Lung (tissue), 12 donors: ENCODE measurements around the gene IMMP1L. TPM values are rescaled to one million over a fixed set of nuclear protein-coding genes. Genes with fewer than 3 reads are reported as not detected.

ENCODE experiments used
- ATAC-seq: fragments of 200-7000 bp; cut with Tn5 transposase; one replicate; pipeline ENCODE4 v1.9.1; 2020; ENCODE audit warnings: moderate number of reproducible peaks; ENCODE audit not compliant: insufficient read depth, low FRiP score
- DNase-seq, 3 donors: peaks; one replicate each; pipeline ENCODE4 v3.0.0-alpha.2; 2013 to 2017
- H3K27ac ChIP-seq, 2 donors: one replicate each; pipeline ENCODE4 v1.5.1; 2013; ENCODE audit warnings: mild to moderate bottlenecking in 2 of 2, moderate library complexity in 2 of 2, control low read depth in 1 of 2, inconsistent platforms in 1 of 2, low read depth in 1 of 2, low read length in 1 of 2
- H3K27me3 ChIP-seq, 3 donors: one replicate each; pipeline ENCODE4 v1.5.1; 2013; ENCODE audit warnings: low read length in 2 of 3; ENCODE audit not compliant: control insufficient read depth in 3 of 3, insufficient read depth in 3 of 3
- H3K36me3 ChIP-seq, 4 donors: one replicate each; pipeline ENCODE4 v1.5.1; 2013; ENCODE audit warnings: low read length in 4 of 4, mild to moderate bottlenecking in 1 of 4, moderate library complexity in 1 of 4; ENCODE audit not compliant: control insufficient read depth in 4 of 4, insufficient read depth in 4 of 4
- H3K4me1 ChIP-seq, 5 donors: one replicate each; pipeline ENCODE4 v1.5.1; 2013; ENCODE audit warnings: low read length in 5 of 5, mild to moderate bottlenecking in 2 of 5, moderate library complexity in 1 of 5; ENCODE audit not compliant: control insufficient read depth in 5 of 5, insufficient read depth in 5 of 5
- H3K4me3 ChIP-seq: one replicate; pipeline ENCODE4 v1.5.1; 2013; ENCODE audit warnings: mild to moderate bottlenecking, control low read depth, moderate library complexity
- H3K9ac ChIP-seq, 2 donors: one replicate each; pipeline ENCODE4 v1.5.1; 2013; ENCODE audit warnings: low read length in 2 of 2, control low read depth in 1 of 2; ENCODE audit not compliant: insufficient read depth in 1 of 2
- H3K9me3 ChIP-seq, 4 donors: one replicate each; pipeline ENCODE4 v1.5.1; 2013; ENCODE audit warnings: low read length in 3 of 4, mild to moderate bottlenecking in 1 of 4, moderate library complexity in 1 of 4; ENCODE audit not compliant: control insufficient read depth in 4 of 4, insufficient read depth in 3 of 4
- CTCF ChIP-seq: IDR thresholded peaks from 2 replicates; pipeline ENCODE4 v1.5.1; 2012; ENCODE audit warnings: mild to moderate bottlenecking; ENCODE audit errors: control extremely low read depth, extremely low read depth
- WGBS, 2 donors: extraction: QIAGEN DNeasy Blood & Tissue Kit; methylation state at CpG; one replicate each; pipeline ENCODE4 v1.1.7; 2013; 5-methylcytosine and 5-hydroxymethylcytosine counted together
- polyA plus RNA-seq, 2 donors: library from polyadenylated mRNA; stranded (reverse); fragments of 200-250 nt; gene quantifications; one replicate each; pipeline ENCODE4 v1.2.1, GENCODE V29; 2013
- total RNA-seq, 2 donors: library from RNA; depleted of rRNA in 1 of 2; stranded (reverse); fragments of >200 nt in 1 of 2; gene quantifications; one replicate each; pipeline ENCODE4 v1.2.1, GENCODE V29; 2014 to 2021
- donor health status: control.
- donor health status: control.
- donor health status: Bipolar disorder and iron deficiency.
- donor health status: healthy.
- donor health status: DM: yes; HTN: yes; CAD: no.

The IMMP1L gene
- total and polyA plus RNA-seq, 4 donors, result 12.6 to 47.9 (median 19.2) TPM

GRCh38 chr11:31417357-31417756 lies 92.1 kb downstream of the IMMP1L start:
- H3K36me3 ChIP-seq, result peaks cover 0 to 6% (median 1%) of the 10 kb centered on the region in 4 donors
- ATAC-seq (no peak), DNase-seq (no peak)
- H3K4me1 ChIP-seq, result no peaks in the 10 kb centered on the region
- no peaks in the 10 kb centered on the region for H3K9me3 ChIP-seq
- H3K27me3 ChIP-seq, result no peaks in the 10 kb centered on the region
- no peak overlapping the region for H3K9ac ChIP-seq
- WGBS, 2 donors, result 92 to 99% methylated on average over 1 of the region's 1 CpG
- H3K4me3 ChIP-seq, result no peak overlapping the region
- no peak for TF ChIP-seq CTCF
- no peak overlapping the region for H3K27ac ChIP-seq

GRCh38 chr11:31415435-31415834 lies 94.0 kb downstream of the IMMP1L start:
- TF ChIP-seq CTCF, result no peak
- no peak for ATAC-seq
- no peaks in the 10 kb centered on the region for H3K9me3 ChIP-seq
- H3K27me3 ChIP-seq, result no peaks in the 10 kb centered on the region
- H3K36me3 ChIP-seq, result peaks cover 0 to 6% (median 1%) of the 10 kb centered on the region in 4 donors
- no peak for DNase-seq
- no peak overlapping the region for H3K4me3 ChIP-seq
- H3K4me1 ChIP-seq, result no peaks in the 10 kb centered on the region
- no peak overlapping the region for H3K27ac ChIP-seq
- 84 to 86% methylated on average over 4 of the region's 4 CpGs for WGBS, 2 donors
- H3K9ac ChIP-seq, result no peak overlapping the region

GRCh38 chr11:31414338-31414737 lies 95.1 kb downstream of the IMMP1L start:
- ATAC-seq (no peak), DNase-seq (no peak)
- no peaks in the 10 kb centered on the region for H3K9me3 ChIP-seq
- no peaks in the 10 kb centered on the region for H3K27me3 ChIP-seq
- no peak for TF ChIP-seq CTCF
- 86 to 92% methylated on average over 3 of the region's 3 CpGs for WGBS, 2 donors
- peaks cover 0 to 6% (median 1%) of the 10 kb centered on the region in 4 donors for H3K36me3 ChIP-seq
- no peaks in the 10 kb centered on the region for H3K4me1 ChIP-seq
- no peak overlapping the region for H3K9ac ChIP-seq
- H3K27ac ChIP-seq, result no peak overlapping the region
- H3K4me3 ChIP-seq, result no peak overlapping the region

- DNase-seq (no peak), ATAC-seq (no peak)
- no peaks in the 10 kb centered on the region for H3K27me3 ChIP-seq
- H3K36me3 ChIP-seq, result peaks cover 0 to 6% (median 1%) of the 10 kb centered on the region in 4 donors
- TF ChIP-seq CTCF, result no peak
- no peak overlapping the region for H3K9ac ChIP-seq
- H3K4me1 ChIP-seq, result no peaks in the 10 kb centered on the region
- H3K27ac ChIP-seq, result no peak overlapping the region
- no peaks in the 10 kb centered on the region for H3K9me3 ChIP-seq
- H3K4me3 ChIP-seq, result no peak overlapping the region
- WGBS, 2 donors, result 92 to 99% methylated on average over 2 of the region's 2 CpGs
Observed at GRCh38 chr11:31412946-31413345, 96.5 kb downstream of the IMMP1L start.
